Body of pancreas (tissue), 4 donors: Measurements from ENCODE around the gene TMEM150C.

Experiments used
- CTCF ChIP-seq, 7 experiments: fragments of 450-650 bp in 4 of 7; fragments of 200-600 bp in 3 of 7; sonication (generic) in 3 of 7; IDR thresholded peaks; one replicate each; pipeline ENCODE4 v1.5.1; 2016 to 2019; ENCODE audit warnings: antibody characterized with exemption in 7 of 7
- POLR2A ChIP-seq, 3 donors: fragments of 450-650 bp; IDR thresholded peaks; one replicate each; pipeline ENCODE4 v1.6.1; 2016; ENCODE audit warnings: antibody characterized with exemption in 3 of 3, mild to moderate bottlenecking in 2 of 3

DNA sequence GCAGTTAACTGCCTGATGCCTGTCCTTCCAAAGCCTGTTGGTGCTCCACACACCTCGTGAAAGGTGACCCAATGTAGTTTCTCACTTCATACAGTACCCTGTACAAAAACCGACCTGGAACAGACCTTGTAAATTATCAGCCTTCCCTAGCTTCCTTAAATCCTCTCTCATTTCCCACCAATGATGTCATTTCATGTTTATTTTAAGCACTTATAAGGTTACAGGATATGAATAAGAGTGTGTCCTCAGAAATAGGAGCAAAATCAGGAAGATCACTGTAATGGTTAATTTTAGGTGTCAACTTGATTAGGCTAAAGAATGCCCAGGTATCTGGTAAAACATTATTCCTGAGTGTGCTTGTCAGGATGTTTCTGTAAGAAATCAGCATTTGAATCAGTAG is 44.7 kb downstream of the TMEM150C start:
- TF ChIP-seq CTCF (IDR thresholded peaks at IDR 0.05) = no peak
- no peak for TF ChIP-seq POLR2A (IDR thresholded peaks at IDR 0.05)
